Esophagus squamous epithelium (tissue), 4 donors: Measurements from ENCODE around the gene ZDHHC11B.
"Not testable (repeated sequence)": the region's sequence is repeated elsewhere in the genome, so short reads cannot be mapped to it uniquely, and the experiment has no call there.

Experiments
- CTCF ChIP-seq, 6 experiments: fragments of 450-650 bp in 4 of 6; fragments of 200-600 bp in 2 of 6; sonication (generic) in 2 of 6; IDR thresholded peaks; one replicate each; pipeline ENCODE4 v1.5.1; 2016 to 2019; ENCODE audit warnings: antibody characterized with exemption in 6 of 6, mild to moderate bottlenecking in 4 of 6, moderate library complexity in 4 of 6
- POLR2A ChIP-seq, 4 donors: fragments of 450-650 bp; IDR thresholded peaks; one replicate each; pipeline ENCODE4 v1.6.1; 2017; ENCODE audit warnings: antibody characterized with exemption in 4 of 4, mild to moderate bottlenecking in 4 of 4, moderate library complexity in 3 of 4

GRCh38 chr5:770585-770984, 13.9 kb downstream of the ZDHHC11B start:
- TF ChIP-seq CTCF, POLR2A (IDR thresholded peaks at IDR 0.05): not testable (repeated sequence)
